ENCODE measurements around the gene CDK5R2. TPM values are rescaled to one million over a fixed set of nuclear protein-coding genes. Genes with fewer than 3 reads are reported as not detected.
A peak's percentile ranks its signal among the peaks of the same experiment; 100 is the strongest.

The CDK5R2 gene
- total and polyA plus RNA-seq, 2 of the 13 experiments (the other 11 are each of a cell fraction or from before 2014, with no cell fraction given) = not detected

DNA sequence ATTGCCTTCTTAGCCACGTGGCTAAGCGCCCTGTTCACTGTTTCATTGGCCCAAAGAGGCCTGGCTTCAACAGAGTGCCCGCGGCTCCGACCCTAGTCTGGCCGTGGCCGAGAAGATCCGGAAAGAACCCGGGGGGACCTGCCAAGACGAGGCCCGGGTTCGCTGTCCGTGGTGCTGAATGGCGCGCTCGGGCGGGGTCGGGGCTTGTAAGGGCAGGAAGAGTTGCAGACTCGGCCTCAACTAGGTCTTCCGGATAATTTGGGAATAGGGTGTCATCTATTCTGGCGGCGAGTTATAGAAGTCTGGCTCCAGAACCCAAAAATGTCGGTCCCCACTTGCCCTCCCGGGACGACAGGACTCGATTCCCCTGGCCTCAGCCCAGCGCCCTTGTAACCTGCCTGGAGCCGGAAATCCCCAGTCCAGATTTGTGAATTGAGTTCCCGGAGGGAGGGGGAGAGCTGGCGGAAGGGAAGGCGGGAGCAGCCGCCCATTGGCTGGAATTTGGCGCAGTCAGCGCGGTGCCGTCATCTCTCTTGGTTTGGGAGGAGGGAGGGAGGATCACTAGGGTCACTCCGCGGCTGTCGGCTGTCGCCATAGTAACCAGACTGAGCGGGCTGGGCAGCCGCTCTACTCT lies 3.5 kb downstream of the CDK5R2 start (continued):
- TF ChIP-seq, protein P1, sequence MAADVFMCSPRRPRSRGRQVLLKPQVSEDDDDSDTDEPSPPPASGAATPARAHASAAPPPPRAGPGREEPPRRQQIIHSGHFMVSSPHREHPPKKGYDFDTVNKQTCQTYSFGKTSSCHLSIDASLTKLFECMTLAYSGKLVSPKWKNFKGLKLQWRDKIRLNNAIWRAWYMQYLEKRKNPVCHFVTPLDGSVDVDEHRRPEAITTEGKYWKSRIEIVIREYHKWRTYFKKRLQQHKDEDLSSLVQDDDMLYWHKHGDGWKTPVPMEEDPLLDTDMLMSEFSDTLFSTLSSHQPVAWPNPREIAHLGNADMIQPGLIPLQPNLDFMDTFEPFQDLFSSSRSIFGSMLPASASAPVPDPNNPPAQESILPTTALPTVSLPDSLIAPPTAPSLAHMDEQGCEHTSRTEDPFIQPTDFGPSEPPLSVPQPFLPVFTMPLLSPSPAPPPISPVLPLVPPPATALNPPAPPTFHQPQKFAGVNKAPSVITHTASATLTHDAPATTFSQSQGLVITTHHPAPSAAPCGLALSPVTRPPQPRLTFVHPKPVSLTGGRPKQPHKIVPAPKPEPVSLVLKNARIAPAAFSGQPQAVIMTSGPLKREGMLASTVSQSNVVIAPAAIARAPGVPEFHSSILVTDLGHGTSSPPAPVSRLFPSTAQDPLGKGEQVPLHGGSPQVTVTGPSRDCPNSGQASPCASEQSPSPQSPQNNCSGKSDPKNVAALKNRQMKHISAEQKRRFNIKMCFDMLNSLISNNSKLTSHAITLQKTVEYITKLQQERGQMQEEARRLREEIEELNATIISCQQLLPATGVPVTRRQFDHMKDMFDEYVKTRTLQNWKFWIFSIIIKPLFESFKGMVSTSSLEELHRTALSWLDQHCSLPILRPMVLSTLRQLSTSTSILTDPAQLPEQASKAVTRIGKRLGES (CRISPR knock-in tag; IDR thresholded peaks at IDR 0.05; ENCODE audit: borderline replicate concordance) = peak; percentile 87
- TF ChIP-seq AKAP8 (CRISPR knock-in tag; IDR thresholded peaks at IDR 0.05) (0 out of 2 replicates have a peak, but pooled peaks have one; percentile 51), SAFB2 (CRISPR knock-in tag; IDR thresholded peaks at IDR 0.05; ENCODE audit: borderline replicate concordance, low read depth) (no peak), NONO (IDR thresholded peaks at IDR 0.05) (no peak), NONO (CRISPR knock-in tag; conservative IDR thresholded peaks at IDR 0.05) (0 out of 2 replicates have a peak, but pooled peaks have one; percentile 28), ATF1 (CRISPR knock-in tag; IDR thresholded peaks at IDR 0.05) (no peak), HNRNPUL1 (IDR thresholded peaks at IDR 0.05; ENCODE audit: low read depth, low read length) (no peak), ZNF441 (CRISPR knock-in tag; IDR thresholded peaks at IDR 0.05; ENCODE audit: borderline replicate concordance) (peak; percentile 96), ZC3H4 (CRISPR knock-in tag; IDR thresholded peaks at IDR 0.05; ENCODE audit: borderline replicate concordance) (no peak), ZZZ3 (CRISPR knock-in tag; IDR thresholded peaks at IDR 0.05; ENCODE audit: borderline replicate concordance) (no peak), ZNF709 (CRISPR knock-in tag; IDR thresholded peaks at IDR 0.05) (peak; percentile 94), ZNF615 (CRISPR knock-in tag; IDR thresholded peaks at IDR 0.05; ENCODE audit: borderline replicate concordance) (no peak), ZNF816 (CRISPR knock-in tag; IDR thresholded peaks at IDR 0.05; ENCODE audit: borderline replicate concordance) (peak; percentile 91), NAIF1 (CRISPR knock-in tag; IDR thresholded peaks at IDR 0.05; ENCODE audit: borderline replicate concordance) (peak; percentile 64; the same call in 1 of the 2 replicates)
- TF ChIP-seq, protein P2, sequence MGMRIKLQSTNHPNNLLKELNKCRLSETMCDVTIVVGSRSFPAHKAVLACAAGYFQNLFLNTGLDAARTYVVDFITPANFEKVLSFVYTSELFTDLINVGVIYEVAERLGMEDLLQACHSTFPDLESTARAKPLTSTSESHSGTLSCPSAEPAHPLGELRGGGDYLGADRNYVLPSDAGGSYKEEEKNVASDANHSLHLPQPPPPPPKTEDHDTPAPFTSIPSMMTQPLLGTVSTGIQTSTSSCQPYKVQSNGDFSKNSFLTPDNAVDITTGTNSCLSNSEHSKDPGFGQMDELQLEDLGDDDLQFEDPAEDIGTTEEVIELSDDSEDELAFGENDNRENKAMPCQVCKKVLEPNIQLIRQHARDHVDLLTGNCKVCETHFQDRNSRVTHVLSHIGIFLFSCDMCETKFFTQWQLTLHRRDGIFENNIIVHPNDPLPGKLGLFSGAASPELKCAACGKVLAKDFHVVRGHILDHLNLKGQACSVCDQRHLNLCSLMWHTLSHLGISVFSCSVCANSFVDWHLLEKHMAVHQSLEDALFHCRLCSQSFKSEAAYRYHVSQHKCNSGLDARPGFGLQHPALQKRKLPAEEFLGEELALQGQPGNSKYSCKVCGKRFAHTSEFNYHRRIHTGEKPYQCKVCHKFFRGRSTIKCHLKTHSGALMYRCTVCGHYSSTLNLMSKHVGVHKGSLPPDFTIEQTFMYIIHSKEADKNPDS (CRISPR knock-in tag; IDR thresholded peaks at IDR 0.05) = 0 out of 2 replicates have a peak, but pooled peaks have one; percentile 48
- TF ChIP-seq, protein P3, sequence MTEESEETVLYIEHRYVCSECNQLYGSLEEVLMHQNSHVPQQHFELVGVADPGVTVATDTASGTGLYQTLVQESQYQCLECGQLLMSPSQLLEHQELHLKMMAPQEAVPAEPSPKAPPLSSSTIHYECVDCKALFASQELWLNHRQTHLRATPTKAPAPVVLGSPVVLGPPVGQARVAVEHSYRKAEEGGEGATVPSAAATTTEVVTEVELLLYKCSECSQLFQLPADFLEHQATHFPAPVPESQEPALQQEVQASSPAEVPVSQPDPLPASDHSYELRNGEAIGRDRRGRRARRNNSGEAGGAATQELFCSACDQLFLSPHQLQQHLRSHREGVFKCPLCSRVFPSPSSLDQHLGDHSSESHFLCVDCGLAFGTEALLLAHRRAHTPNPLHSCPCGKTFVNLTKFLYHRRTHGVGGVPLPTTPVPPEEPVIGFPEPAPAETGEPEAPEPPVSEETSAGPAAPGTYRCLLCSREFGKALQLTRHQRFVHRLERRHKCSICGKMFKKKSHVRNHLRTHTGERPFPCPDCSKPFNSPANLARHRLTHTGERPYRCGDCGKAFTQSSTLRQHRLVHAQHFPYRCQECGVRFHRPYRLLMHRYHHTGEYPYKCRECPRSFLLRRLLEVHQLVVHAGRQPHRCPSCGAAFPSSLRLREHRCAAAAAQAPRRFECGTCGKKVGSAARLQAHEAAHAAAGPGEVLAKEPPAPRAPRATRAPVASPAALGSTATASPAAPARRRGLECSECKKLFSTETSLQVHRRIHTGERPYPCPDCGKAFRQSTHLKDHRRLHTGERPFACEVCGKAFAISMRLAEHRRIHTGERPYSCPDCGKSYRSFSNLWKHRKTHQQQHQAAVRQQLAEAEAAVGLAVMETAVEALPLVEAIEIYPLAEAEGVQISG (CRISPR knock-in tag; IDR thresholded peaks at IDR 0.05) = peak; percentile 72; the same call in 1 of the 2 replicates
- TF ChIP-seq, protein P4, sequence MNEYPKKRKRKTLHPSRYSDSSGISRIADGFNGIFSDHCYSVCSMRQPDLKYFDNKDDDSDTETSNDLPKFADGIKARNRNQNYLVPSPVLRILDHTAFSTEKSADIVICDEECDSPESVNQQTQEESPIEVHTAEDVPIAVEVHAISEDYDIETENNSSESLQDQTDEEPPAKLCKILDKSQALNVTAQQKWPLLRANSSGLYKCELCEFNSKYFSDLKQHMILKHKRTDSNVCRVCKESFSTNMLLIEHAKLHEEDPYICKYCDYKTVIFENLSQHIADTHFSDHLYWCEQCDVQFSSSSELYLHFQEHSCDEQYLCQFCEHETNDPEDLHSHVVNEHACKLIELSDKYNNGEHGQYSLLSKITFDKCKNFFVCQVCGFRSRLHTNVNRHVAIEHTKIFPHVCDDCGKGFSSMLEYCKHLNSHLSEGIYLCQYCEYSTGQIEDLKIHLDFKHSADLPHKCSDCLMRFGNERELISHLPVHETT (CRISPR knock-in tag; conservative IDR thresholded peaks at IDR 0.05) = peak; percentile 80; the same call in 1 of the 2 replicates
- TF ChIP-seq, protein P5, sequence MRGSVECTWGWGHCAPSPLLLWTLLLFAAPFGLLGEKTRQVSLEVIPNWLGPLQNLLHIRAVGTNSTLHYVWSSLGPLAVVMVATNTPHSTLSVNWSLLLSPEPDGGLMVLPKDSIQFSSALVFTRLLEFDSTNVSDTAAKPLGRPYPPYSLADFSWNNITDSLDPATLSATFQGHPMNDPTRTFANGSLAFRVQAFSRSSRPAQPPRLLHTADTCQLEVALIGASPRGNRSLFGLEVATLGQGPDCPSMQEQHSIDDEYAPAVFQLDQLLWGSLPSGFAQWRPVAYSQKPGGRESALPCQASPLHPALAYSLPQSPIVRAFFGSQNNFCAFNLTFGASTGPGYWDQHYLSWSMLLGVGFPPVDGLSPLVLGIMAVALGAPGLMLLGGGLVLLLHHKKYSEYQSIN (CRISPR knock-in tag; IDR thresholded peaks at IDR 0.05; ENCODE audit: borderline replicate concordance) = no peak
